ENCODE data around the gene BRD1.
A peak's percentile ranks its signal among the peaks of the same experiment; 100 is the strongest.
"Not testable (repeated sequence)": the region's sequence is repeated elsewhere in the genome, so short reads cannot be mapped to it uniquely, and the experiment has no call there.

BRD1 gene

GRCh38 chr22:49825944-49826602, 1.6 kb downstream of the BRD1 start:
- no peak for DNase-seq (ENCODE audit: low read depth)

- peak; percentile 17 for DNase-seq (ENCODE audit: low read depth)
Measured at GRCh38 chr22:49825436-49825835, 2.2 kb downstream of the BRD1 start.

GRCh38 chr22:49824936-49825335, 2.7 kb downstream of the BRD1 start:
- no peak for DNase-seq (ENCODE audit: low read depth)

GRCh38 chr22:49824185-49824925, 3.3 kb downstream of the BRD1 start:
- no peak for DNase-seq (ENCODE audit: low read depth)

- no peak for DNase-seq (ENCODE audit: low read depth)
Measured at GRCh38 chr22:49823289-49824045, 4.2 kb downstream of the BRD1 start.

GRCh38 chr22:49821741-49822140, 5.9 kb downstream of the BRD1 start:
- DNase-seq (ENCODE audit: low read depth) = not testable (repeated sequence)

GRCh38 chr22:49820984-49821383, 6.7 kb downstream of the BRD1 start:
- DNase-seq (ENCODE audit: low read depth) = no peak

- no peak for DNase-seq (ENCODE audit: low read depth)
Measured at GRCh38 chr22:49817359-49817758, 10.3 kb downstream of the BRD1 start.

- peak; percentile 22 for DNase-seq (ENCODE audit: low read depth)
Measured at GRCh38 chr22:49815641-49816091, 12.0 kb downstream of the BRD1 start.

- no peak for DNase-seq (ENCODE audit: low read depth)
Measured at GRCh38 chr22:49814856-49815255, 12.8 kb downstream of the BRD1 start.

- no peak for DNase-seq (ENCODE audit: low read depth)
Measured at GRCh38 chr22:49814164-49814686, 13.4 kb downstream of the BRD1 start.

- DNase-seq (ENCODE audit: low read depth) = peak; percentile 21
Measured at GRCh38 chr22:49812838-49813237, 14.8 kb downstream of the BRD1 start.

- DNase-seq (ENCODE audit: low read depth) = no peak
Measured at GRCh38 chr22:49811020-49811791, 16.5 kb downstream of the BRD1 start.

- DNase-seq (ENCODE audit: low read depth) = peak; percentile 19
Measured at GRCh38 chr22:49810363-49811019, 17.2 kb downstream of the BRD1 start.

- peak; percentile 27 for DNase-seq (ENCODE audit: low read depth)
Measured at GRCh38 chr22:49807780-49808708, 19.6 kb downstream of the BRD1 start.

- DNase-seq (ENCODE audit: low read depth) = no peak
Measured at GRCh38 chr22:49807129-49807528, 20.5 kb downstream of the BRD1 start.

- DNase-seq (ENCODE audit: low read depth) = no peak
Measured at GRCh38 chr22:49803737-49804375, 23.8 kb downstream of the BRD1 start.

GRCh38 chr22:49803134-49803533, 24.5 kb downstream of the BRD1 start:
- no peak for DNase-seq (ENCODE audit: low read depth)

- no peak for DNase-seq (ENCODE audit: low read depth)
Measured at GRCh38 chr22:49801391-49802060, 26.1 kb downstream of the BRD1 start.
